GM13976 (cell line): ENCODE data around the gene GALR1.
"Not testable (repeated sequence)": the region's sequence is repeated elsewhere in the genome, so short reads cannot be mapped to it uniquely, and the experiment has no call there.

Experiments
- DNase-seq: peaks from one replicate; pipeline ENCODE4 v3.0.0; 2012; ENCODE audit warnings: low spot score
- in situ Hi-C: fragments of 300-500 bp; cut with MboI; formaldehyde crosslinking; loops from one replicate; pipeline ENCODE4 v1.12.0; 2022; ENCODE audit warnings: low sequenced_read_pairs, mixed read lengths, inconsistent platforms; ENCODE audit not compliant: unreplicated experiment
- TF ChIP-seq, protein P1 (sequence below): IDR thresholded peaks from 2 replicates; pipeline ENCODE4 v1.5.1; 2012; ENCODE audit warnings: borderline replicate concordance, mild to moderate bottlenecking; ENCODE audit not compliant: insufficient read depth; ENCODE audit errors: extremely low read depth, missing control alignments, control extremely low read depth

Gene GALR1

GRCh38 chr18:77220726-77221125 is 28.9 kb upstream of the GALR1 start:
- TF ChIP-seq, protein P1, sequence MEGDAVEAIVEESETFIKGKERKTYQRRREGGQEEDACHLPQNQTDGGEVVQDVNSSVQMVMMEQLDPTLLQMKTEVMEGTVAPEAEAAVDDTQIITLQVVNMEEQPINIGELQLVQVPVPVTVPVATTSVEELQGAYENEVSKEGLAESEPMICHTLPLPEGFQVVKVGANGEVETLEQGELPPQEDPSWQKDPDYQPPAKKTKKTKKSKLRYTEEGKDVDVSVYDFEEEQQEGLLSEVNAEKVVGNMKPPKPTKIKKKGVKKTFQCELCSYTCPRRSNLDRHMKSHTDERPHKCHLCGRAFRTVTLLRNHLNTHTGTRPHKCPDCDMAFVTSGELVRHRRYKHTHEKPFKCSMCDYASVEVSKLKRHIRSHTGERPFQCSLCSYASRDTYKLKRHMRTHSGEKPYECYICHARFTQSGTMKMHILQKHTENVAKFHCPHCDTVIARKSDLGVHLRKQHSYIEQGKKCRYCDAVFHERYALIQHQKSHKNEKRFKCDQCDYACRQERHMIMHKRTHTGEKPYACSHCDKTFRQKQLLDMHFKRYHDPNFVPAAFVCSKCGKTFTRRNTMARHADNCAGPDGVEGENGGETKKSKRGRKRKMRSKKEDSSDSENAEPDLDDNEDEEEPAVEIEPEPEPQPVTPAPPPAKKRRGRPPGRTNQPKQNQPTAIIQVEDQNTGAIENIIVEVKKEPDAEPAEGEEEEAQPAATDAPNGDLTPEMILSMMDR, result no peak
- no peak for DNase-seq
- in situ Hi-C loops, result no loop called here

- TF ChIP-seq, protein P1, result no peak
- DNase-seq, result no peak
- in situ Hi-C loops, result no loop called here
Measured at GRCh38 chr18:77222464-77222863, 27.2 kb upstream of the GALR1 start.

DNA sequence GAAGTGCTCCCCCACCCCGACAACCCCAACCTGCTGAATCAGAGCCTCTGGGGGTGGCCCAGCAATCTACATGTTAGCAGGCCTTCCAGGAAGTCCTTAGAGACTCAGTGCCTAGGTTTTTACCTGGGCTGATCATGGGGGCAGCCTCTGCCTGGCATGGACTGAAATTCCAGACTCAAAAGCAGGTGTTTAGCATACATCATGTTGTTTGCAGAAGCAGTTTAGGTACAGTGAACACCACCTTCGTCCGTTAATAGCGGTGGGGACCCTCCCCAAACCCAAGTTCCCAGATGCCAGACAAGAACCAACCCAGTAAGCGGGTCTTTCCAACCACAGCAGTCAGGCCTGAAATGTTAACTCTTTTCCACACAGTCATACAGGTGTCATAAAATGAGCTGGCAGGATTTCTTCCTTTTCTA is 26.4 kb upstream of the GALR1 start:
- in situ Hi-C loops, result no loop called here
- DNase-seq, result no peak
- TF ChIP-seq, protein P1, result no peak

DNA sequence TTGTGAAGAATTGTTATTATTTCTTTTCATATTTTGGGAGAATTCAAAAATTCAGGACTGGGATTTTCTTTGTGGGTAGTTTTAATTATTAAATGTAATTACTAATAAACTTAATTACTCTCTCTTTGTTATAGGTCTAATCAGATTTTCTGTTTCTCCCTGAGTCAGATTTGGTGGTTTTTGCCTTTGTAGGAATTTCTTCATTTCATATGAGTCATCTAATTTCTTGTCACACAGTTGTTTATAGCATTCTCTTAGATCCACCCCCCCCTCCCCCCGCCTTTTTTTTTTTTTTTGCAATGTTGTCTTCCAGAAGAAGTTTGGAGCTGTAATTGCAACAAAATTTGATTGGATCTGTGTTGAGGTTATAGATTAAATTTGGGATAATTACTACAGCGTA is 26.0 kb upstream of the GALR1 start:
- no peak for DNase-seq
- in situ Hi-C loops, result no loop called here

DNA sequence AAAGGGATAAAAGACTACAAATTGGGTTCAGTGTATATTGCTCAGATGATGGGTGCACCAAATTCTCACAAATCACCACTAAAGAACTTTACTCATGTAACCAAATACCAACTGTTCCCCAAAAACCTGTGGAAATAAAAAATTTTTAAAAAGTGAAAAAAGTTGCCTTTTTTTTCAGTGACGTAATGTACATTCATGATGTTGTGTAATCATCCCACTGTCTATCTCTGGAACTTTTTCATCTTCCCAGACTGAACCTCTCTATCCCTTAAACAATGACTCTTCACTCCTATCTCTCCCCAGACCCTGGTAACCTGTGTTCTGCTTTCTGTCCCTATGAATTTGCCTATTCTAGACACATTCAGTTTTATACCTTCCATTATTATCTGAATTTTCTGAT is 19.0 kb upstream of the GALR1 start:
- DNase-seq, result no peak
- in situ Hi-C loops, result no loop called here
- TF ChIP-seq, protein P1, result no peak

More for the DNA sequence above, 26.0 kb upstream of the GALR1 start:
- TF ChIP-seq, protein P1, result no peak

- in situ Hi-C loops, result no loop called here
- TF ChIP-seq, protein P1, result no peak
- DNase-seq, result no peak
Measured at GRCh38 chr18:77234504-77235365, 14.9 kb upstream of the GALR1 start.

DNA sequence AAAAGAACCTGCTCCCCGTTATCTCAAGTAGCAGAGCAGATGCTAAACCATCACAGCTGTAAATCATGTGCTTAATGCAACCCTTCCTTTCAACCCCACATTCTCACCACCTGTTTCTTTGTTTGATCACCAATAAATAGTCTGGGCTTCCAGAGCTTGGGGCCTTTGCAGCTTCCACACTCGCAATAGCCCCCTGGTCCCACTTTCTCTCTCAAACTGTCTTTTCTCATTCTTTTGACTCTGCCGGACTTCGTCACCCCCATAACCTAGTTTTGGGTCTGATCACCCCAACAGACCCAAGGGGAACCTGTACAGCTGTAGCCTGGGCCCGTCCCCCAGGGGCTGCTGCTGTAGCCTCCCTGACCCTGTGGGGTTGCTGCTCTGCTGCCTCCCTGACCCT is 10.4 kb upstream of the GALR1 start:
- DNase-seq, in situ Hi-C loops: not testable (repeated sequence)
